HG03280 (cell line): ENCODE measurements around the gene ADD3.
A peak's percentile ranks its signal among the peaks of the same experiment; 100 is the strongest.

ENCODE experiments used
- ATAC-seq: cut with Tn5 transposase; IDR thresholded peaks from one replicate; pipeline ENCODE4 v1.9.1; 2021; ENCODE audit warnings: mild to moderate bottlenecking, moderate library complexity; ENCODE audit not compliant: unreplicated experiment

Gene ADD3

GRCh38 chr10:110007701-110008517, at the start of gene ADD3:
Gene ADD3 (plus strand): TSS chr10:110007984. CDS start chr10:110100654, 92,670 bp downstream.
- peak; percentile 60 for ATAC-seq

GRCh38 chr10:109958059-109958458, 49.7 kb upstream of the ADD3 start:
- ATAC-seq = no peak

GRCh38 chr10:109959259-109960145, 48.3 kb upstream of the ADD3 start:
- ATAC-seq = no peak

- no peak for ATAC-seq
These were observed 47.1 kb upstream of the ADD3 start for GRCh38 chr10:109960682-109961081.

GRCh38 chr10:109961174-109962001, 46.4 kb upstream of the ADD3 start:
- ATAC-seq = no peak

- no peak for ATAC-seq
These were observed 45.5 kb upstream of the ADD3 start for GRCh38 chr10:109962247-109962646.

GRCh38 chr10:109963439-109963838, 44.3 kb upstream of the ADD3 start:
- ATAC-seq = no peak

GRCh38 chr10:109964318-109964717, 43.5 kb upstream of the ADD3 start:
- ATAC-seq = no peak

- ATAC-seq = no peak
These were observed 40.6 kb upstream of the ADD3 start for GRCh38 chr10:109966961-109967738.

GRCh38 chr10:109967739-109968088, 40.1 kb upstream of the ADD3 start:
- ATAC-seq = no peak

- no peak for ATAC-seq
These were observed 38.6 kb upstream of the ADD3 start for GRCh38 chr10:109968953-109969759.

- ATAC-seq = no peak
These were observed 37.9 kb upstream of the ADD3 start for GRCh38 chr10:109969760-109970346.

- ATAC-seq = no peak
These were observed 36.1 kb upstream of the ADD3 start for GRCh38 chr10:109971634-109972033.

GRCh38 chr10:109972372-109973001, 35.3 kb upstream of the ADD3 start:
- no peak for ATAC-seq

GRCh38 chr10:109973326-109973829, 34.4 kb upstream of the ADD3 start:
- ATAC-seq = no peak

GRCh38 chr10:109974504-109975191, 33.1 kb upstream of the ADD3 start:
- no peak for ATAC-seq

GRCh38 chr10:109975244-109976190, 32.3 kb upstream of the ADD3 start:
- ATAC-seq = no peak
